GM12892 (cell line): Measurements from ENCODE around the gene FN3K.

Source experiments
- POLR2A ChIP-seq: IDR thresholded peaks from 2 replicates; pipeline ENCODE4 v1.6.1; 2011; ENCODE audit warnings: low read depth, low read length, control low read depth
- POLR2AphosphoS5 ChIP-seq: IDR thresholded peaks from 2 replicates; pipeline ENCODE4 v1.6.1; 2011; ENCODE audit warnings: low read depth, low read length, control low read depth
- TAF1 ChIP-seq: IDR thresholded peaks from 2 replicates; pipeline ENCODE4 v1.6.1; 2011; ENCODE audit warnings: low read depth, mild to moderate bottlenecking, control low read depth, low read length, borderline replicate concordance

DNA sequence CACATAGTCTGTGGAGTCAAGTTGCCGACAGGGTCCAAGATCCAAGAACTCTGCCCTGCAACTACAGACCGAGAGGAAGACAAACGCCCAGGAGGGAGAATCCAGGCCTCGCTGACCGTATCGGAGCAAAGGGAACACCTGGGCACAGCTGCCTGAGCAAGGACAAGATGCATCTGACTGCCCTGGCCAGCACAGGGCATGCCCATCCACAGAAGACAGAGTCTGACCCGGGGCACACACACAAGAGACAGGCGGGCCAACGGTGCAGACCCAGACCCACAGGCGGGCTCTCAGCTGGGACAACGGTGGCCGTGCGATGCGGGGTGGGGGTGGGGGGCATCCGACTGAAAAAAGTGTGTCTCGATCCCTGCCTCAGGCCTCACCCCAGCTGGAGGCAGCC, 43.1 kb upstream of the FN3K start:
- TF ChIP-seq POLR2AphosphoS5 (no peak), POLR2A (no peak), TAF1 (no peak)
